Fibroblast of the conjunctiva (primary cell): Measurements from ENCODE around the gene HOXA13.

Experiments
- DNase-seq: peaks from one replicate; pipeline ENCODE4 v3.0.0-alpha.2; 2010; ENCODE audit warnings: low read depth

The HOXA13 gene

DNA sequence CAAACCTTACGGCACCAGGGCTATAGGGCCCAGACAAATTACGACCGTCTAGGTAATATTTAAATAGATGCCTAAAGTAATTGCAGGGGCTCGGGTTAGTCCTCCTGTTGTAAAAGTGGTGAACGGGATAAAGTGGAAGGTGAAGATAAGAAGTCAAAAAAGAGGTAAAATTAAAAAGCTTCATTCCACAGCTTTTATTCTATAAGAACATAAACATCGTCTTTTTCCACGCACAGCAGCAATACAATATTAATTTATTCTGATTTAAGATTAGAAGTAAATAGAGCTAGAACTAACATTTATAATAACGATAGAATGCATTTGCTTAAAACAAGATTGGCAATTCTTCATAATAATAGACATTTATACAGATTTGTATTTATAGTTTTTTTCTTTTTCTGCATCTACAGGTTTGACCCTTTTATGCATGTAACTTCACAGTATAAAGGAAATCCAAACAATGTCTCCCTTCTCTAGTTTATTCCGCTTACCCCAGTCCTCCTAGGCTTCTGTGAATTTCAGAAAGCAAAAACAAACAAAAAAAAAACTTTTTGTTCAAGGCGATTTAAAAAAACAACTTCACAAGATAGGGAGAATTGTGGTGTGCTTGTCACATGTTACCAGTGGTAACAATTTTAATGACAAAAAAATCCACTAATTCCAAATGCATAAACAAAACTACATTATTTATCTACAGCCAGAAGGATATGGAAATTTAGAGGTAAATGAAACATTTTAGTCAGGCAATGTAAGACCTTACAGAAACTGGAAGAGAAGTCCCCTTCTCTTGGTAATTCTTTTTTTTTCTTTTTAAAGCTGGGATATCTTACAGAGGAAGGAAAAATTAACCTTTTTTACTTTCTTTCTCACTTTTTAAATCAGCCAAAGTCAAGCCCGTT is 29.2 kb downstream of the HOXA13 start:
- DNase-seq = no peak

DNA sequence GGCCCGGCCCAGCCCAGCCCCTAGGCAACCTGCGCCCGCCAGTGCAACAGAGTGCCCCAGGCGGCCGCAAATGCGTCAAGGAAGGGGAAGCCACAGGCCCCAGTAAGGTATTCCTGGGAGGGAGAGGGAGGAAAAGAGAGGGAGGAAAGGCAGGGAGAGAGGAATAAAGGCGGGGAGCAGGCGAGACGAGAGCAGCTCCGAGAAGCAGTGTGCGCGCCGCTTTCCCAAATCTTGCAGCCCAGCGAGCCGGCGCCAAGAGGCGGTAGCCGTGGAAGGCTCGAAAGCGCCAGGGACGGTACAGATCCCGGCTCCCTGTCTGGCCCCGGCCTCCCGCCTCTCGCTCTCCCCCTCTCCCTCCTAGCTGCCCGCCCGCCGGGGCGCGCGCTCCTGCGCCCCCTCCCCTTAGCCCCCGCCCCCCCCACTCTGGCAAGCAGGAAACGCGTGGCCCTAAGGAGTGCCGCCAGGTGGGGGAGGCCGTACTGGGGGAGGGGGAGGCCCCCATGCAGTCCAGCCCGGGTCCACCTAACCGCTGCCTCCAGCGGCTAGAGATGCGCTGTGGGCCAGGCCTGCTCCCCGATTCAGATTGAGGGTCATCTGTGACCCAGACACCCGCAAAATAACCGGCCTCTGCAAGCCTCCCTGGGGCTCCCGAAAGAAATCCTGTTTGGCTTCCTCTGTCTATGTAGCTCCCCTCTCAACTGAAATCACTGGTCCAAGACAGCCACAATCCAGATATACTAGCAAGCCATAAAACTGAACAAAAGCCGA is 30.0 kb downstream of the HOXA13 start:
- DNase-seq = no peak

DNA sequence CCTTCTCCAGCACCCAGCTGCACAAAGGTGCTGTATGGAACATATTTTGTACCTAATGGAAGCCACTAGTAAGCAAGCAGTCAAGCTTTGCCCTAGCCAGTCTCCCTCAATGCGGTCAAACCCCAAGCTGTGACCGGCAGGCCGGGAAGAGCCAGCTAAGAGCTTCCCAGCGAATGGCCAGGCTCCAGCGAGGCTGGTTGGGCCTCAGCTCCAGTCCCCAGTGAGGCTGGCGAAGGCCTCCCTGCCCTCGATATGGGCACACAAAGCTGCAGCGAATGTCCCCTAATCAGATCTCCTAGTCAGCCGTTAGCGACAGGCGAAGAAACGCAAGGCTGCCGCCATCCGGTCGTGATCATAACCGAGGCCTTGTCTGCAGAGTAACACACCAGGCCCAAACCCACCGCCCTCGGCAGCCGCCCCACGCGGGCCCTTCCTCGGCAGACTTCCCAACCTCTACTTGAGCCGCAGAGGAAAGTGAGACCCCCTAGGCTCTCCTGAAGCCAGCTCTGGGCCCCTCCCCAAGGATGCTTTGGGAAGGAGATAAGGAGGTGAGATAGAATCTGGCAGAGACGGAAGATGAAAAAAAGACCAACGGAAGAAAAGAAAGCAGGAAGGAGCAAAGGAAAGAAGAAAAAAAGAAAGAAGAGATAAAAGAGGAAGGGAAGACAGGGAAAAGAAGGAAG is 31.5 kb downstream of the HOXA13 start:
- DNase-seq = no peak

DNA sequence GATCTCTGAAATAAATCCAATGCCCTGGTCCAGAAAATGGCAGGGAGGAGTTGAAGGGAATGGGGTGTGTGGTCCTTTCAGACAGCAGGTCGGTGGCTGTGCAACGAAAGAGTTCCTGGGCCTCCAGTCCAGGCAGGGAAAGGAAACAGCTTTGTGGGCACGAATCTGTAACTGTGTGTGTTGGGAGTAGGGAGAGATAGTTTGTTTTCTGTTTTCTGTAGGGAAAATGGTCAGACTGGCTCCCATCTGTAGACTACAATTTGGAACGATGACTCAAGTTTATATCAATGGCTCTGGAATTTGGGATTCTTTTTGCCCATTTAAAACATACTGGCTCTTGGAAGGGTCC is 32.0 kb downstream of the HOXA13 start:
- DNase-seq = no peak

DNA sequence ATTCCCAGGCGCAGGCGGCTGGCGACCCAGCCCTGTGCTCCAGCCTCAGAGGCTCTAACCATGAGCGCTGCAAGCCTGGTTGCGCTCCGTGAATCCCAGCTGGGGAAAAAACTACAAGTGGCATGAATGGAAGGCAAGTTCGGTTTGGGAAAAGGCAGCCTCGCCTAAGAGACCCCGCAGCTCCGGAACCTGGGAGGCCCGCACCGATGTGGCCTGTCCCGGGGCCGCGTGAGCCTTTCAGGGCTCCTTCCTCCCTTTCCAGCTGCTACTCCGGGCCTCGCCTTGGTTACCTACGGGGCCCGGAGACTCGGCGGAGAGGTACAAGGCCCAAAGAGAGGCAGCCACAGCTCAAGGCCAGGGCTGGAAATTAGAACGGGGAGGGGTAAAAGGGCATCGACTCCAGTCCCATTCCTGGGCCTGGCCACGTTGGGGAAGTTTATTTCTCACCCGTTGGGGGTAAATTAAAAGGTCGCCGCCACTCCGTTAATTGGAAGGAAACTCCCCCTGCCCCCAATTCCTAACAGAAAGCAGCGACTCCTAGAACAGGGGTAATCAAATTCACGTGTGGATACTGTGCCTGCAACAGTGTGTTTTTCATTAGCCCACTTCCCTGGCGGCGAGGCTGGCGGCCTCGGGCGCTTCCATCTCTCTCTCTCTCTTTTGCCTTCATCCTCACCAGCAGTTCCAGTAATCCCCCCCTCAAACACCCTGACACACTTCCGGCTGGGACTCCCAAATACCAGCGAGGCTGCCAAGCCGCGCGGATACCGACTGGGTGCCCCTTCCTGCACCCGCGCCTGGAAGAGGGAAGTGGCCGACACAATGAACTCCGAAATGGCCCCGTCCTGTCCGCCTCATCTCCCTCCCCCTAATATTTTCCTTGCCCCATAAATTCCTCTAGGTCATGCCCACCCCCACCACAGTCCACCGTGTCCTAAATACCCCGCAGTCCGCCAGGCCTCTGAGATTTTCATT is 33.1 kb downstream of the HOXA13 start:
- no peak for DNase-seq

DNA sequence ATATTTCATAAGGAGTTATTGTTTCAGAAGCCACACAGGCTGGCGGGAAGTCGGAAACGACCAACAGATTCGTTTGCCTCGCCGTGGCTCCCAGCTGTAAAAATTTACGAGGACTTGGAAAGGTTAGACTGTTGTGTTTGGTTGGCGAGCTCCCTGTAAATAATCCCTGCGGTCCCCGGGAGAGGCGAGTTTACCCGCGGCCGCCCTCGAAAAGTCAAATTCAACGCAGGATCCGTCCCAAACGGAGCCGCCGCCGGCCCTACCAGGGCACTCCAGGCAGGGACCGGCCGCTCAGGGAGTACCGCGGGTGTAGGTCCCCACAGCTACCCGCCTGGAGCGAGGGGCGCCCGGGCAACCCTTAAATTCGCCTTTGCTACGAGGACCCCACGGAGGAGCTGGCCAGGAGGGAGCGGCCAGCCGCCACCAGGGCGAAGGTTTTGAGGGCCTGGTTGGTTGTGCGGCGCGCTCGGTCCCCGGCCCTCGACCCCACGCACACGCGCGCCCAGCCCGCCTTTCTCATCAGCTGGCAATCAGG is 33.8 kb downstream of the HOXA13 start:
- no peak for DNase-seq

DNA sequence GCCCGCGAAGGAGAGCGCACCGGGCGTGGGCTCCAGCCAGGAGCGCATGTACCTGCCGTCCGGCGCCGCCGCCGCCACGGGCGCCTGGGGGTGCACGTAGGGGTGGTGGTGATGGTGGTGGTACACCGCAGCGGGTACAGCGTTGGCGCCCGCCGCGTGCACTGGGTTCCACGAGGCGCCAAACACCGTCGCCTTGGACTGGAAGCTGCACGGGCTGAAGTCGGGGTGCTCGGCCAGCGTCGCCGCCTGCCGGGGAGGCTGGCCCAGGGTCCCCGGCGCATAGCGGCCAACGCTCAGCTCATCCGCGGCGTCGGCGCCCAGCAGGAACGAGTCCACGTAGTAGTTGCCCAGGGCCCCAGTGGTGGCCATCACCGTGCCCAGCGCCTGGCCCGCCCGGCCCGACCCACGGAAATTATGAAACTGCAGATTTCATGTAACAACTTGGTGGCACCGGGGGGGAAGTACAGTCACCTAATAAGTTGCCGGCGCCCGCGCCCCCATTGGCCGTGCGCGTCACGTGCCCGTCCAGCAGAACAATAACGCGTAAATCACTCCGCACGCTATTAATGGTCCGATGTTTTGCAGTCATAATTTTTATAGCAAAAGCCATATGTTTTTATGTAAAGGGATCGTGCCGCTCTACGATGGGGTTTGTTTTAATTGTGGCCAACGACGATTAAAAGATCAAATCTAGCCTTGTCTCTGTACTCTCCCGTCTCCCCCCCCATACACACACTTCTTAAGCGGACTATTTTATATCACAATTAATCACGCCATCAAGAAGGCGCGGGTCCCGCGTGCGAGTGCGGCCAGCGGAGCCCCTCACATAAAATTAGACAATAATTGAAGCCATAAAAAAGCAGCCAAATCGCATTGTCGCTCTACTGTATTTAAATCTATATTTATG is 34.5 kb downstream of the HOXA13 start, which contains the start of gene HOXA9:
Gene HOXA9, minus strand, starts transcription at position 449 of the 907 bp plus-strand sequence. Its CDS starts 80 bp downstream, at position 369.
- no peak for DNase-seq

DNA sequence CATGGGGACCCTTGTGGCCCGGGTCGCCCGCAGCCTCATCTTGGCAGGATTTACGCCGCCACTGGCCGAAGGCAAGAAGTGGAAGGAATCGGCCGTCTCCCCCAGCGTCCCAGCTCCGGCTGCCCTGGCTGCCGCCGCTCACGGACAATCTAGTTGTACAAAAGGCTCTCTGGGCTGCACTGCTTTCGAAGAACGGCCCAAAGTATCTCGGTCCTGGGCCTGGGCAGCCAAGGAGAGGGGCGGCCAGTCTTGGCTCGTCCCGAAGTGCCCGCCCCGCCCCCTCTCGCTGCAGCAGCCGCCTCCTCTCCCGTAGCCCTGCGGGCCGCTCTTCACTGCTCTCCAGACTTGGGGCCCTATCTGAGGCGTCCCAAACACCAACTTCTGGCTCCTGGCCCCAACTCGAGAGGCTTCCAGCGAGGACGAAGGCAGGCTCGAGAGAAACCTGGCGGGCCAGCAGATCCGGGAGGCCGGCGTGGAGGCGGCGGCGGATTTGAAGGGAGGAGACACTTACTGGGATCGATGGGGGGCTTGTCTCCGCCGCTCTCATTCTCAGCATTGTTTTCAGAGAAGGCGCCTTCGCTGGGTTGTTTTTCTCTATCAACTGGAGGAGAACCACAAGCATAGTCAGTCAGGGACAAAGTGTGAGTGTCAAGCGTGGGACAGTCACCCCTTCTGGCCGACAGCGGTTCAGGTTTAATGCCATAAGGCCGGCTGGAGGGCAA is 35.4 kb downstream of the HOXA13 start:
- DNase-seq = no peak

DNA sequence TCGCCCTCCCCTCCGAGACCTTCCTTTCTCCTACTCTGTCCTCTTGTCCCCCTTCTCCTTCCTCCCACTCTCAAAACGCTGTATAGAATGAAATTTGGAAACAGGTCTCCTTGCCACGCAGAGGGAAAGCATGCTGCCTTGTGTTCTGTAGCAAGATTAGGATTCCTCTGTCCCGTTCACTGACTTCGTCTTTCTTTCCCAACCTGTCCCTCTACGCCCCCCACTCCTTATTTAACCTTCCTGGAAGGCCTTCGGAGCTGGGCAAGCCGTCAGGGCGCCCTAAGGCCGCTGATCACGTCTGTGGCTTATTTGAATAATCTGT is 35.9 kb downstream of the HOXA13 start:
- no peak for DNase-seq

DNA sequence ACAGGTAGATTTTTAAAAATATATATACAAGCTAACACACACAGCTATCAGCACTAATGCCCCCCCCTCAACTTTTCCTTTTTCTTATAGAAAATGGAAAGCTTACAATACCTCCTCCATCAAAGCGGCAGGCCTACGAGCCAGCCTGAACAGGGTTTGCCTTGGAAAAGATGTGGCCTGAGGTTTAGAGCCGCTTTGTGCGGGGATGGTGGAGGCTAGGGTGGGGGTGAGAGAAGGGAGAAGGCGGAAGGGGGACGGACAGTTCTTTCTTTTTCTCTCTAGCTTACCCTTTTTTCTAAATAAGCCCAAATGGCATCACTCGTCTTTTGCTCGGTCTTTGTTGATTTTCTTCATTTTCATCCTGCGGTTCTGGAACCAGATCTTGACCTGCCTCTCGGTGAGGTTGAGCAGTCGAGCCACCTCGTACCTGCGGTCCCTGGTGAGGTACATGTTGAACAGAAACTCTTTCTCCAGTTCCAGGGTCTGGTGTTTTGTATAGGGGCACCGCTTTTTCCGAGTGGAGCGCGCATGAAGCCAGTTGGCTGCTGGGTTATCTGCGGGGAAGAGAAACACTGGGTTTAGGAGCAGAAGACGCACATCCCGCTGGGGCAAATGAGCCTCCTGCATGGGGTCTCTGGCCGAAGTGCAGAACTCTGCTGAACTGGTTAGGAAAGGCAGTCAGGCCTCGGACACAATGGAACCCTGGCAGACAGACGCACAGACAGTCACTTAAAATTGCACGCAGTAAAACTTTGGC is 36.4 kb downstream of the HOXA13 start:
- no peak for DNase-seq

DNA sequence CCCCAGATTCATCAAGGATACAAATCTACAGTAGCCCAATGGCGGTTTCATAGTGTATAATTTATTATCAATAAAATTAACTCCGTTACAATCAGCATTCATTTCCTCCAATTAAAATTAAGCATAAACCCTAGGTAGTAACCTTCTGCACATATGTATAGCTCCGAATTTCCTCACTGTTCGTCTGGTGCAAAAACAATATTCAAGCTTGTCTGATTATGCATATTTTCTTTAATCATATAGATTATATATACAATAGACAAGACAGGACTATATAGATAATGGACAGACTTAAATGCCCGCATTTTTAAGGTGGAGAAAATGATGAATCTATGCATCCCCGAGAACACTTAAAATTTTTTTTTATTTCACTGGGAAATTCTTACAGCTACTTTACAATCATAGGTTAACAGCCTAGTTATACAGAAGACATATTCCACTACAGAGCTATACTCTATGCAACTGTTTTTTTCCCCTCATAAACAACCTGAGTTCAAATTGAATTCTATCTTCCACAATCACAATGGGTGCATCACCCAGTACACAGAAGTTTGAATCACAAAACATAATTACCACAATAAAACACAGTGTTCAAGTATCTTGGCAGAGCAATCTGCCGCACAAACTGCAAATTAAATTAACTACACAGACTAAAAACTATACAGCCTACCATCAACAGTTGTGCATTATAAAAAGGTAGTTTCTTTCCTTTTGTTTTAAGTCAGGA is 37.2 kb downstream of the HOXA13 start:
- no peak for DNase-seq

DNA sequence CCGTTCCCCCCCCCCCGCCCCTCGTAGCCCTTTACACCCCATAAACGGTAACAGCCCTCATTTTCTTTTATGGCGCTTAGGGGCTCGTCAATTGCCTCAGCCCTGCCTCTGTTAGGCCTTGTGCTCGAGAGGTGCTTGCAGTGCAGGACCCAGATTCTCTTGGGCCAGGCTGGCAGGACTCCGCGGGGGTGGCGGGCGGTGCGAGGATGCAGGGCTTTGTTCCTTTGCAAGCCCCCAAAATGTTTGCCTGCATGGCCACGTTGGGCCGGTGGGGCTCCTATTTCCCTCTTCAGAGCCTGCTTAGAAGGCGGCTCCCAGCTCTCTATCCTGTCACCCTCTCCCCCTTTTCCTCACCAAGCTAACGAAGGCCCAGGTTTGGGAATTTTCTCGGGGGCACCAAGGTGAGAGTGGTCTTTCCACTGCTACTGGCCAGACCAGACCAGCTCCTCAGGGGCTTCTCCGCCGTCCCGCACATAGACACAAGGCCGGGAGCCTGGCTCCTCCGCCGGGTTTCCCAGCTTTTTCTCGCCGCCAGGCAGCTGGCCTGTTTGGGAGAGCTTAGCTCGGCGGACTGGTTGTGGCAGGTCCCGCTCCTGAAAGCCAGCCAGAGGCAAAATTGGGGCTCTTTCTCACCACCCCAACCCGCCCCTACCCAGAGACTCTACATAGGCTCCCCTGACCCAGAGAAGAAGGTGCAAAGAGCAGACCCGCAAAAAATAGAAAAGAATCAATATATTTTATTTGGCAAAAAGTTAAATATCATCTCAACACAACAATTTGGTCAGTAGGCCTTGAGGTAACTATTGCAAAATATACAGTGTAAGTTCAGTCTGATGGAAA is 38.0 kb downstream of the HOXA13 start:
- DNase-seq = no peak

DNA sequence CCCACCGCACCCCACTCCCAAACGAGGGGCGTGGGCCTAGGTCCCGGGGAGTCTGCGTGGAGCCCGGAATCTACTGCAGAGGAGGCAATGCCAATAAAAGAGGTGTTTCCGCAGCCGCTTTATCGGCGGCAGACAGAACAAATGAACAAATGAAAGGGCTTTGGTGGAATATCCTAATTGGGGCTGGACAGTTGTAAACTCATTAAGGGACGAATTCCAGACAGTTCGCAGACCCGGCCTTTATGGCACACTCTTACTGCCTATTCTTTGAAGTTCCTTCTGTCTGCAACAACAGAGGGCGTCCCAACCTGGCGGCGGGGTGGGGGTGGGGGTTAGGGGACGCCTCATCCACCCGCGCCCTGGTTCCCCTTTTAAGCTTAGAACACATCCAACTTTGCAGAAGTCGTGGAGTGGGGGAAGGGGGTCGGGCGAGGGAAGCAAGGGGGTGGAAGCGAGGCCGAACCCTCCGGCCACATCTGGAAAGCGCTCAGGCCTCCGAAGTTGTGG is 38.6 kb downstream of the HOXA13 start:
- DNase-seq = no peak

DNA sequence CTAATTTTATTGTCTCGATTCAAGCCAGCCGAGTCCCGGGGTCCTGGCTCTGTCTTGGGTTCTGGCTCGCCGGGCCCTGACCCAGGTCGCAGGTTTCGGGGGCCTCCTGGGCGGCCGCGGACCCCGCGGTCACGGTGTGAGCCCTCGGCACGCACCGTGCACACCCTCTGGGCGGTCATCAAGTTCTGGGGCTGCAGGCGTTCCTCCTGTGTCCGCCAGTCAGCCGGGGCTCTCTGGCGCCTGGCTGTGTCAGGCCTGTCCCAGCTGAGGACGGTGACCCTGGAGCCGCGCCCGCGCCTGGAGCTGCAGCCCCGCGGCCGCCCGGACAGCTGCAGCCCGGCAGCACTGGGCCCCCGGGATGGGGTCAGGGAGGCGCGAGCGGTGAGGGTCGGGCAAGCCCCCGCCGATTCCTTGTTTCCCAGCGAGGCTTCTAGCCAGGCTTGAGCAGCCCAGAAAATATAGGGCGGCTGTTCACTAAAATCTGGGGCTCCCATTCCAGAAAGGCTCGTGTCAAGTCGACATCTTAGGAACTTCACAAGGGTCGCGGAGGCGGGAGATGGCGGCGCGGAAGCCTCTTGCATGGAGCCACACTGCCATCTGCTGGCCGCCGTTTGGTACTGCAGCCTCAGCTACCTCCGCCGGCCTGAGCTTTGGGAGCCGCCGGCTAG is 39.2 kb downstream of the HOXA13 start:
- DNase-seq = peak; percentile 65

DNA sequence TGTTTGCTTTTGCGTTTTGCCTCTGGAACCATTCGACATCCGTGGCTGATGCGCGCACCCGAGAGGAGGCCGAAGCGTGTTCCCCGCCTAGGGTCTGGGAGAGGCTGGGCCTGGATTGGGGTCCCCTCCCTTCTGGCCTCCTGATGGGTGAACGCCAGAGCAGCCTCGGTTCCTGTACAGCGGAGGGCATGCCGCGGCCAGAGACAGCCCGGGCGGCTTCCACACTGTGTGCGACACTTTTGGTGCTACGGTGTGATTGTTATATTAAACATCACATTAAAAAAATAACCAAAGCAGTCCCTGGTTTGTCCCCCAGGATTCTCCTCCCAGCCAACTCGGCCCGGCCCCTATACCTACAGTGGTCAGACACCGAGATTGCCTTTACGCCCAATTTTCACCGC is 39.7 kb downstream of the HOXA13 start:
- DNase-seq = no peak
